HG03175 (cell line): ENCODE measurements around the gene GTF2A2.
"Not testable (repeated sequence)": the region's sequence is repeated elsewhere in the genome, so short reads cannot be mapped to it uniquely, and the experiment has no call there.

ENCODE experiments used
- ATAC-seq: cut with Tn5 transposase; IDR thresholded peaks from one replicate; pipeline ENCODE4 v1.9.1; 2021; ENCODE audit warnings: mild to moderate bottlenecking, moderate library complexity; ENCODE audit not compliant: unreplicated experiment

Gene GTF2A2, protein sequence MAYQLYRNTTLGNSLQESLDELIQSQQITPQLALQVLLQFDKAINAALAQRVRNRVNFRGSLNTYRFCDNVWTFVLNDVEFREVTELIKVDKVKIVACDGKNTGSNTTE

DNA sequence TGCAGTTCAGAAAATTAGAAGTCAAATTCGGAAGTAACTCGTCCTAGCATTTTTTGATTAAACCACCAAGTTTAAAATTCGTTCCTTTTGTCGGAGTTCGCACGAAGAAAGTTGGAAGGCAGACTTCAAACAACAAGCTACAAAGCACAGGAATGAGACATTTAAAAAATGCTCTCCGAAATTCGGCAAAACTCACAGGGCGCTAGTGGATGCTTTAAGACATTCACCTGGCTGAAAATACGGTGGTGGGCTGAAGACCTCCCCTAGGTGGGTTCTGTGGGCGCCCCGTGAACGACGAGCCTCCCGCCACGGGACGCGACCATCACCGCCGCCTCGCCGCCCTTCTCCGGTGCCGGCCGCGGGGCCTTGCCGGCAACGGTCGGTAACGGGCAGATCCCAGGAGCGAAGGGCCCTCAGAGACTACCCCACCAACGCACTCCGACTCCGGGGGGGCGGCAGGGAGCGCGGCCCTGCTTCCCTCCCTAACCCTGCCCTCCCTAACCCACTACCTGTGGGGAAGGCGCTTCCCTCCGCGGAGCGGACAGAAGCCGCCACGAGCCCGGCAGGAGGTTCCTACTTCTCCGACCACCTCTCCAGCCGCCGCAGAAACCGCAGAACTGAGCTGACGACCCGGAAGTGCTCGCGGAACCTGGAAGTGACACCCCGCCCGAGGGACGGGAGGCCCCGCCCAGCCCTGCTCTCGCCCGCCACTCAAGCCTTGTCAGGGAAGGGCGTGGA lies at the start of gene GTF2A2:
Gene GTF2A2 (minus strand): TSS at position 619 of the 738 bp plus-strand sequence. CDS start 5,238 bp downstream, outside the sequence.
- peak; percentile 99 for ATAC-seq

DNA sequence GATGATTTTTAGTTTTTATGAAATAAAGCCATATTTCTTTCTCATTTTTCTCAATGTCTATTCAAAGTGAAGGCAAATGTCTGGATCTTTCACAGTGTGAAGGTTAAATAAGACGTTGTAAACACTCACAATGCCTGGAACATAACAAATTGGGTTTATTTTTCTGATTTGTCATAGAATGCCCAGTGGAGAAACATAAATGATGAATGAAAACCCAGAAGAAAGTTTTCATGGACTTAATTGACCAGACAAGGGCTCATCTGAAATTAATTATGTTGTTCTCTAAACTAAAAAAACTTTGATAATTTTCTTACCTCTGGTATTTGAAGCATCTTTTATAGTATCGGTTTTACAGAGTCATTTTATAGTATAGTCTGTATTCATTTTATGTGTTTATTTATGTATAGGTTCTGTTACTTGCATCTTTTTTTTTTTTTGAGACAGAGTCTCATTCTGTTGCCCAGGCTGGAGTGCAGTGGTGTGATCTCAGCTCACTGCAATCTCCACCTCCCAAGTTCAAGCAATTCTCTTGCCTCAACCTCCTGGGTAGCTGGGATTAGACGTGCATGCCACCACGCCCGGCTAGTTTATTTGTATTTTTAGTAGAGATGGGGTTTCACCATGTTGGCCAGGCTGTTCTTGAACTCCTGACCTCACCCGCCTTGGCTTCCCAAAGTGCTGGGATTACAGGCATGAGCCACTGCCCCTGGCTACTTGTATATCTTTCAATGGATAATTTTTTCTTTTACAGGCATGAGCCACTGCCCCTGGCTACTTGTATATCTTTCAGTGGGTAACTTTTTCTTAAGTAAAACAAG lies 46.9 kb upstream of the GTF2A2 start:
- ATAC-seq = no peak

DNA sequence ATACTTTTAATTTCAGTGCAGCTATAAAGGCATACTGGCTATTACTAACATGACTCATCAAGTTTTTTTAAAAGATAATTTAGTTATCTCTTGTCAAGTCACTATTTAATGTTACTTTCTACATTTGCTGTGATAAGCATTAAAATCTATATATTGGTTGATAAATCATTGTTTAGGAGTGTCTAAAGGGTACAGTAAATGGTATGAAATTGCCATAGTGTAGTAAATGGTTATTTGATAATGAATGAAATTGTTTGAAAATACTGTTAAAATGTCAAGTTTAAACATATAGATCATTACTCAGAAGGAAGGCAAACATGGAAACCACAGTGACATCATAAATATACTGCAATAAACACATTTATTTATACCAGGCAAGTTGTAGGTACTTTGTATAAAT lies 45.0 kb upstream of the GTF2A2 start:
- ATAC-seq = no peak

DNA sequence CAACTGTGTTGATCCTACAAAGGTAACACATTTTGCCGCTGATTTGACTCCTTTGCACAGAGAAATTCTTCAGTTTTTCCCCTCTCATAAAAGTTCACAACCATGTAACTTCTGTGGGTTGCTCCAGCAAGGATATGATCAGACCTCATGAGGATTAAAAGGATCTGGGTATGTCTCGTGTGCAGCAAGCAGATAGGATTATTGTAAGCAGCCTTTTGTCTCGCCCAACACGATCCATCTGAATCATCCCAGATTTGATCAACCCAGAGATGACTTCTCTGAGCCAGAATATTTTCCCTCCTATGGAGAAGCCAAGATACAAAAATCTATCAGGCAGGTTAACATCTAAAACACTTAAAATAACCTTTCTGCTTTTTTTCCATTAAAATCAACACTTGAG lies 44.6 kb upstream of the GTF2A2 start:
- ATAC-seq = no peak

DNA sequence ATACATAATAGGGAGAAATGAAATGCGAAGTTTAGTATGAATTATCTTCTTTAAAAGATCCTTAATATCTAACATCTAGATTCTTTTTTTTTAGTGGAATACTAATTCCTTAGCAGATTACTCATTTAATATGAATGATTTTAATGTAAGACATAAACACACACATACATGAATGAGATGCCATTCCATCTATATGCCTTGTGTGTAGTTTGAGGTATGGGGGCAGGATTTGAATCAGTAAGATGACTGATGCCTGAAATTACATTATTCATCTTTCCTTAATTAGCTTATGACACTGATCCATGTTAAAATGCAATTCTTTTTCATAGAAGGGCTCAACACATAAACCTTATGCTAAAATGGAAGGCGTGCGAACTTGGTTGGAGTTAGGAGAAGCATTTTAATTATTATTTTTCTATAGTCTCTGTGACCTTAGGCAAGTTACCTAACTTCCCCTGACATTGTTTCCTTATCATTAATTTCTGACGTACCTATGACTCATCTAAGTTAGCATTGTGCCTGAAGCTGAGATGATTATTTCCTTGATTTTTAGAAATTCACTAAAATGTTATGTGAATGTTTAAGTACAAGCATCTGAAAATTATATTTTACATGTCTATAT lies 42.6 kb upstream of the GTF2A2 start:
- ATAC-seq = no peak

DNA sequence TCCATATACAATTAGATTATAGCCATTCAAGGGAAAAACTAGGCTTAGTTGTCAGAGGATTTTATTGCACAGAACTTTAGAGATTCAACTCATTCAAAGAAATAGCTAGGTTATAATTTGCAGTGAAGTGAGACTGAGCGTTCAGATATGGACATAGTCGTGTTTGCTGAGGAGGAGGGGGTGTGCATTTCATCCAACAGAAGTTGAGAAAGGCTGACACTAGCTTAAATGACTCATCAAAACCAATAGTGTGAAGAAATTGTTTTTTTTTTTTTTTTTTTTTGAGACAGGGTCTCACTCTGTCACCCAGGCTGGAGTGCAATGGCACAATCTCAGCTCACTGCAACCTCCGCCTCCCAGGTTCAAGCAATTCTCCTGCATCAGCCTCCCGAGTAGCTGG lies 40.8 kb upstream of the GTF2A2 start:
- not testable (repeated sequence) for ATAC-seq

DNA sequence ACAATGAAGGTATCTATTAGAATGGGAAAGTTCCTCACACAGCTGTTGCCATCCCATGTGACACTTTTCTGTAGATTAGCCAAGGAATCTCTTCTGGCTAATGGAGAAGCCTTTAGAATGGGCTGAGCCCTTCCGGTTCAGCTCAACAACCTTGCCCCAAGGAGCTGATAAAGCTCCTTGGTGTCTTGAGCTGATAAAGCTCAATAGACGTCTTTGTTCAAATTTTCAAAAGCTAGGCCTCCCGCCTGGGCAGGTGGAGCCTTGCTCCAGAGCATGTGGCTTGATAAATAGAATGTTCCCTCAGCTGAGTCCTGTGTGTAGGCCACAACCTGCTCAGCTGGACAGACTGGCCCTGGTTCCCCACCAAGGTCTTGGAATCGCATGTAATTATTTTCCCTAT lies 39.0 kb upstream of the GTF2A2 start:
- ATAC-seq = no peak

DNA sequence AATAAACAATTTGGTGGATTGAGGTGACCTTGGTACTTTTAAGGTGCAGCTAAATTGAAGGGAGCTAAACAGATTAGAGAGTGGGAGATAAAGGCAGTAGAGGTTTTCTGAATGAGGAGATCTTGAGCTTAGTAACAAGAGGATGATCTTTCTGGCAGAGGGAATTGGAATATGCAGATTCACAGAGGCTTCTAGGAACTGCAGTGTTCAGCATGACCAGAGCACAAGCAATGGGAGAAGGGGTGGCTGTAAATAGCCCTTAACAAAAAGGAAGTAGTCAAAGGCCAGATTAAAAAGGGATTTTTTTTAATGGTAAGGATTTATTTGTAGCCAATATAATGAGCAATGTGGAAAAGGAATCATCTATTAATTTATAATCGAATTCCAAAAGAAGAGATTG lies 37.5 kb upstream of the GTF2A2 start:
- ATAC-seq = no peak

DNA sequence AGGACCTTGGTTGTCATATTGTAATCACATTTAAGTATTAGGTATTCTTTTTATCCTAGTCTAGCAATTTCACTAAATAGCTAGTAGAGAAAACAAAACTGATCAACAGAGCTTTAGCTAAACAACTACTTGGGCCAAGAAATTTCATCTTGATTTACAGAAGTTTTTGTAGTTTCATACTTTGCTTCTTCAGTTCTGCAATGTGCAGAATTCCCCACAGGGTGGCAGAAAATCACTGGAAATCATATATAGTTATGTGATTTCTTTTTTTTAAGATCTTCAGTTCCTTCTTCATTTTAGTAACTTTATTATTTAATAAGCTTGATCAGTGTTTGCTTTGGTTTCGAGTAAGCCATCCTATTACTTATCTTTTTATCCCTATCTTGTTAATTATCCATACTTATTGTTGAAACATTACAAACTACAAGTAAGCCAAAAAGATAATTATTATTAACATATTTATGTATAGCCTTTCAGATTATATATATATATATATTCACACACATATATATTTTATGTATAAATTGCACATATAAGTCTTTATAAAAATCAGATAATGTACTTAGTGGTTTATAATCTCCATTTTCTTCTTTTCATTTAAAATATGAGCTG lies 34.0 kb upstream of the GTF2A2 start:
- ATAC-seq = no peak

DNA sequence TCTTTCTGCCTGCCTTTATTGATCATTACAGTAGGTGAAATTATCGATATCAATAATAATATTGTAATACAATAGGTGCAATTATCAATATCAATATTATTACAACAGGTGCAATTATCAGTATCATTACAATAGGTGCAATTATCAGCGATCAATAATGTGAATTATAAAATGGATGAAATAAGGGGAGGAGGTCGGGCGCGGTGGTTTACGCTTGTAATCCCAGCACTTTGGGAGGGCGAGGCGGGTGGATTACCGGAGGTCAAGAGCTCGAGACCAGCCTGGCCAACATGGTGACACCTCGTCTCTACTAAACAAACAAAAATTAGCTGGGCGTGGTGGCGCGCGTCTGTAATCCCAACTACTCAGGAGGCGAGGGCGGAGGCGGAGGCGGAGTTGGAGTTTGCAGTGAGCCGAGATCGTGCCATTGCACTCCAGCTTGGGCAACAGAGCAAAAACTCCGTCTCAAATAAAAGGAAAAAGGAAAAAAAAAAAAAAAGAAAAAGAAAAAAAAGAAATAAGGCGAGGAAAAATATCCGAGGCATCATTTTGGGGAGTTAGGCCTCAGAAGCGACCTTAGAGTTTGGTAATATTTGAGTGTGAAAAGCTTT lies 32.4 kb upstream of the GTF2A2 start:
- no peak for ATAC-seq

DNA sequence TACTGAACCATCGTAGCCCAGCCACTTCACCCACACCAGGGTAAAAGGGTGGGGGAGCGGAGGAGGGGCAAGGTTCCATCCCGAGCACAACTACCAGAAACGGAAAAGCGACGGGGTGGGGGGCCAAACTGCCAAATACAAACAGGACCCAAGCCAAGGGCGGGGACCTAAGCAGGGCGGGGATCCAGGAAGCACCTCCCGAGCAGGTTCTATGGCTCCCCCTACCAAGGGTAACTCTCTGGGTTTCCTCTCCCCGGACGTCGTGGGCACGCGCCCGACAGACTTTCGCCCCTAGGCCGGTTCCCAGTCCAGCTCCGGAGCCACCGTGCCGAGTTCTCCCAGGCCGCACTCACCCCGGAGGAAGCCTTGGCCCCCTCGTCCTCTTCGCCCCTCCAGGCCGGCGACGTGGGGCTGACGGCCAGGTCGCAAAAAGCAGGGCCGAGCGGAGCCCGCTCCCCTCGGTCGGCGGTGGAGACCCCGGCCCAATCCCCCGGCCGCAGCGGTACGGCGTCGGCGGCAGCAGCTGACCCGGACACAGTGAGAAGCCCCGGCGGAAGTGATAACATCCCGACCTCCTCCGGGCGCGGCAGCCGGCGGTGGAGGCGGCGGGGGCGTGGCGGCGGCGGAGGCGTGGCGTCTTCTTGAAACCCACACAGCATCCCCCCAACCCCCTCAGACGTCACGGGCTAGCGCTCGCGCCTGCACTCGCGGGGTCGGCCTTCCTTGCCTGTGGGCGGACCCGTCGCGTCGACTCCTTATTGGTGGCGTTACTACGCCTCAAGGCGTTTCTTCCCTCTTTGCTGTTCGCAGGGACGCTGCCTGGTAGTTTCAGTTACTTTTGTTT lies 31.7 kb upstream of the GTF2A2 start, which contains the start of gene BNIP2:
Gene BNIP2 (minus strand): TSS at position 539 of the 844 bp plus-strand sequence. CDS start 6,863 bp downstream, outside the sequence.
- ATAC-seq = peak; percentile 87

DNA sequence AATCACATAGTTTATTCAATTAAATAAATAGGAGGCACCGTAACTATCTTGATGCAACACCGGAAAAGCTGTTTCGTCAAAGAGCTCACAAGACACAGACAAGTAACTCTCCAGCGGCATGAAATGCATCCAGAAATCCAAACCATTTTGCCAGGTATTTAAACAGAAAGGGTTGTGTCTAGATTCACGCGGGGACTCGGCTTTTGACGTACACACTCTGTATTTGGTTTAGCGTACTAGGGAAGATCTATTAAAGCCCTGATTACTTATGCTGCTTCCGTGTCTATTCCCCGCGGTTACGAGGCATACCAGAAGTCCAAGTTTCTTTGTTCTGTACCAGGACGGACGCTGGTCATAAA lies 31.1 kb upstream of the GTF2A2 start:
- ATAC-seq = peak; percentile 1

DNA sequence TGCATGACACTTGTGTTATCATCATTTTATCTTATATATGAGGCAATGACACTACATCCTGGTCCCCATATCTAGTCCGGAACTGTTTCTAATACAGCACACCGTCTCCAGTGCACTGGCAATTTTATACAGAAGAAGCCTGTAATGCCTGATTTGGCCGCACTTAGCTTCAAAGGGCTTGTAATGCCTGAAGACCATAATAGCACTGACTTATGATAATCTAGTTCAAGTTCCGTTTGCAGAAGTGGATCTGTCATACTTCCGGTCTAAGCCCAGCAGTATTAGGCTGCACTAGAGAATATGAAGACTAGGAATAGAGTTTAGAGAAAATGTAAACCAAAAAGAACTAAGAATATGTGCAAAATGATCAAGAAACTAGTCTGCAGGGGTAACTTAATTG lies 30.5 kb upstream of the GTF2A2 start:
- ATAC-seq = peak; percentile 37

DNA sequence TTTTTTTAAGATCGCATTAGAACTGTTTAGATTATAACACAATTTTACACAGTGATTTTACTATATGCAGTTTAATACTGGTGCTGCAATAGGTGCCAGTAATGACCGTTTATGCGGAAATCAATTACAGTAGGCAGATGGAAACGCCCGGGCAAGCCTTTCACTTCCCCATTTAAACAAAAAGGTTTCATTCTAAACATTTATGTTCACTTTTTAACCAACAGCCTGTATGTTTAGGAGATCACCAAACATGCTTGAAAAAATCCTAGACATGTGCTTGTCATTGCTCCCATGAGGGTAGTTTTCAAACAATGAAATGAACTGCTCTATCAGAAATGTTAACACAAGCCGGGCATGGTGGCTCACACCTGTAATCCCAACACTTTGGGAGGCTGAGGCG lies 29.1 kb upstream of the GTF2A2 start:
- no peak for ATAC-seq

DNA sequence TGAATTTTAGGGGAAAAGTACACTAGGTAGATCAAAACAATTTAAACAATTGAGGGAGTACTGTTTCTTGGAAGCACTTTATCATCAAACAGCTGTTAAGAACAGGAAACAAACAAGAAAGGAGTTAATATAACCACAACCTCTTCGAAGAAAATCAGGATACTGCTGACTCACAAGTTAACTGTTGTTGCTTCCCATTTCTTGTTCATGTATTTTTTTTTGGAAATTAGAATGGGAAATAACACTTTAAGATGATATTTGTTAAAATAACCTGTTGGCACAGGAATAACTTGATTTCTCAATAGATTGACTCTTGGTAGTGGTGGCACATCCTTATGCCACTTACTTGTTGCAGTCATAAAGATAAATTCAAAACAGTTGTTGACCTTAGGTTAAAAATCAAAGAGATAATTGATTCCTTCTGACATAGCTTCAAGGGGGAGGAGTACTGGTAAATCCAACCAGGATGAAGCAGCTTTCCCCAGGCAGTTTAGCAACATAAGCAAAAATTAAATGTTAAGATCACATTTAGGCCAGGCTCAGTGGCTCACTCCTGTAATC lies 28.5 kb upstream of the GTF2A2 start:
- ATAC-seq = no peak

DNA sequence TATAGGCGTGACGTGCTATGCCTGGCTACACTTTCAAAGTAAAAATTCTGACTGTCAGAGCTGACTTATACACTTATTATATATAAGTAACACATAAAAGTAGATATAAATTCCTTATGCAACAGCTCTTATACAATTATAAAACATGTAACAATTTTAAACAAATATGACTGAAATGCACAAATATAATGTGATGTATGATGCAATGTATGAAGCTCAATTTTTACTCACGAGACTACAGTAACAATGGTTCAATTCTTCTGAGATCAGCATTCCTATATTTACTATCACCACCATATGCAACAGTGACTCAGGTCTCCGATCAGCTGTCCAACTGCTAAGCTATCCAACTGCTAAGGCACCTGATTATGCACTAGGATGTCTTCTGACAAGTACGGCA lies 23.6 kb upstream of the GTF2A2 start:
- no peak for ATAC-seq

DNA sequence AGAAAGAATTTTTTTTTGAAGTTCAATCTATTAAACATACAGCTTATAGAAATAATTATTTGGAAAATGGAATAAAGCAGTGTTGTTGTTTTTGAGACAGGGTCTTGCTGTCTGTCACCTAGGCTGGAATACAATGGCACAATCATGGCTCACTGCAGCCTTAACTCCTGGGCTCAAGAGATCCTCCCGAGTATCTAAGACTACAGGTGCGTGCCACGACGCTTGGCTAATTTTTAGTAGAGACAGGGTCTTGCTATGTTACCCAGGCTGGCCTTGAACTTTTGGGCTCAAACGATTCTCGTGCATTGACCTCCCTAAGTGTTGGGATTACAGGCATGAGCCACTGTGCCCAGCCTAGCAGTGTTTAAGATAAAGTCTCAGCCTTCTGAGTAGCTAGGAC lies 23.0 kb upstream of the GTF2A2 start:
- ATAC-seq = no peak

DNA sequence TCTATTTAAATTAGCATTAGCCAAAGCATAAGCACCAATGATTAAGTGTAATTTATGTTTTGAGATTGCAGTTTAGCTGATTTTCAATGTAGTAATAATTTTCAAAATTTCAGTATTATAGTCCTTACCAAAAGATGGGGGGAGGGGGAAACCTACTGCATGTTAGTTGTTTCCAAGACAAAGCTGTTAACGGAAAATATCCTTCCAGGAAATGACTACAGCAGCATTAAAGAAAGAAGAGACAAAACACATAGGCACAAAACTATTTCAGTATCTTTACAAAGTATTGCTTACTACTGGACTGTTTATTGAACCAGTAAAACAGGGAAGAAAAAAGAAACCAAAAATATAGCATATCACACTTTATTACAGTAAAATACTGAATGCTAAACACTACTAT lies 21.3 kb upstream of the GTF2A2 start:
- no peak for ATAC-seq

DNA sequence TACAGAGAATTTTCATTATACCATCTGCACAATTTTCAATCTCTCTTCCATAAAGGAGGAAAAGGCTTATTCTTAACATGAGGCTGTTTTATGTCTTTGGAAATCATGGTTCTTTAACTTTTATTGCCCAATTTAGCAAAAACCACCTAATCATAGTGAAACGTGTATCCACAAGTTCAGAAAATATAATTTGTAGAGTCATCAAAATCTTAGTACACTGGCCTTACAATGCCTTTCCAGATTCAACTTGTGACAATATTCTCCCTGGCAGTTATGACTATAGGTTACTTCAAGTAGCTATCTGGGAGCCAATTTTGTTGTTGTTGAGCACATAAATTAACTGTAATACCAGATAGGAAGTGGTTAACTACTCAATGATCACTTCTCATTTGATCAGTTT lies 20.9 kb upstream of the GTF2A2 start:
- no peak for ATAC-seq
